Heart left ventricle (tissue), 13 donors: ENCODE data around the gene FAM163B.

ENCODE experiments used
- POLR2A ChIP-seq, 2 donors: fragments of 450-650 bp; IDR thresholded peaks; one replicate each; pipeline ENCODE4 v1.6.1; 2017; ENCODE audit warnings: antibody characterized with exemption in 2 of 2, mild to moderate bottlenecking in 2 of 2, moderate library complexity in 2 of 2
- TF ChIP-seq, protein P1 (sequence below), 12 donors: fragments of 200-600 bp; sonication (generic) in 4 of 12; IDR thresholded peaks; one replicate each; pipeline versions ENCODE4 v1.5.0 to v1.8.0; 2018 to 2022; ENCODE audit warnings: antibody characterized with exemption in 12 of 12, mild to moderate bottlenecking in 5 of 12
- donor health status: ischemic (EF 13 %, LVEDD 7.1; RV severe dilation, severe dysfunction).
- donor health status: DM: no; HTN: yes; CAD: no.
- donor health status: DM: no; HTN: no; CAD: no.
- donor health status: ischemic (EF 25% LVEDD 6.9; RV normal size, moderate dysfunction).
- donor health status: ischemic (EF 25% LVEDD 5.7; RV mildly dilated, moderate dysfunction).
- donor health status: ischemic (EF 35%, LVEDD 5.7; RV mildly dilated, moderate dysfunction).
- donor health status: nonischemic (EF 11% LVEDD 7.7; RV severe dilation, severe dysfunction).
- donor health status: DM: yes; HTN: yes; CAD: no.
- donor health status: PGD.
- donor health status: ischemic (EF 29% LVEDD 5.4; RV normal size, mild dysfunction).
- donor health status: nonischemic (EF 23%, LVEDD 6.1; RV moderate dilation, normal function).

DNA sequence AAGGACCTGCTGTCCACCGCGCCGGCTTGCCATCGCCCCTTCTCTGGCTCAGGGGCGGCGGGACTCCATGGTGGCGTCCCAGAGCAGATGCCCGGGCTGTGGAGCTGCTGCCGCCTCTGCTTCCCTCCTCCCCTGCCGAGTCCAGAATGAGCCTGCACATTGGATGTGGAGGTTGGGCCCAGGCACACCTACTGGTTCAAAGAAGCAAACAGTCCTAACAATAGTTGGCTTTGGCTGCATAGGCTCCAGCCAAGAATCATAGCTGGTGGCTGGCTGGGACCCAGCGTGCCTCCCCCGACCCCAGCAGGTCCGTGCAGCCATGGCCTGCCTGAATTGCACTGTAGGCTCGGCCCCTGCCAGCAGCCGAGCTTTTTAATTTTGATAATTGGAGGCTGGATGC, 48.9 kb downstream of the FAM163B start:
- no peak for TF ChIP-seq POLR2A (IDR thresholded peaks at IDR 0.05)
- TF ChIP-seq, protein P1, sequence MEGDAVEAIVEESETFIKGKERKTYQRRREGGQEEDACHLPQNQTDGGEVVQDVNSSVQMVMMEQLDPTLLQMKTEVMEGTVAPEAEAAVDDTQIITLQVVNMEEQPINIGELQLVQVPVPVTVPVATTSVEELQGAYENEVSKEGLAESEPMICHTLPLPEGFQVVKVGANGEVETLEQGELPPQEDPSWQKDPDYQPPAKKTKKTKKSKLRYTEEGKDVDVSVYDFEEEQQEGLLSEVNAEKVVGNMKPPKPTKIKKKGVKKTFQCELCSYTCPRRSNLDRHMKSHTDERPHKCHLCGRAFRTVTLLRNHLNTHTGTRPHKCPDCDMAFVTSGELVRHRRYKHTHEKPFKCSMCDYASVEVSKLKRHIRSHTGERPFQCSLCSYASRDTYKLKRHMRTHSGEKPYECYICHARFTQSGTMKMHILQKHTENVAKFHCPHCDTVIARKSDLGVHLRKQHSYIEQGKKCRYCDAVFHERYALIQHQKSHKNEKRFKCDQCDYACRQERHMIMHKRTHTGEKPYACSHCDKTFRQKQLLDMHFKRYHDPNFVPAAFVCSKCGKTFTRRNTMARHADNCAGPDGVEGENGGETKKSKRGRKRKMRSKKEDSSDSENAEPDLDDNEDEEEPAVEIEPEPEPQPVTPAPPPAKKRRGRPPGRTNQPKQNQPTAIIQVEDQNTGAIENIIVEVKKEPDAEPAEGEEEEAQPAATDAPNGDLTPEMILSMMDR (IDR thresholded peaks at IDR 0.05) = peak in 2 of 12 donors; percentile 4 to 7
